ENCODE measurements around the gene DCLK1. TPM values are rescaled to one million over a fixed set of nuclear protein-coding genes. Genes with fewer than 3 reads are reported as not detected.

DCLK1 gene
- total RNA-seq, 3 donors from 2014 or later (not counting 1 experiment from before 2014, with no cell fraction given): not detected

DNA sequence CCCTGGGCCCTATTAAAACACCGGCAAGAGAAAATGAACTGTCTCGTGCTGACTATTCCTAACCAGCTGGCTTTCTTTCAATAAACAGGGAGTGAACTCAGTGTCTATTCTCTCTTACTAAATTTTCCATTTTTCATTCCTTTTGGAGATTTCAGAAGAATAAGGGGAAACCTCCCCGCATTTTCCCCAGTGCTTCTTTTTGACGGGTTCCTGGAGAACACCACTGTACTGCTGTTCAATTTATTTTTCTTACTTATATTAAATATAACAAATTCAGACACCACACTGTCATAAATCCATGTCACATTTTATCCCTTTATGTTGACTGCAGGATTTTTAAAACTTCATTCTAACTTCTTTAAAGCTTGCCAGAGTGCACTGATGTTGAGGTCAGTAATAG, 75.8 kb downstream of the DCLK1 start:
- no peaks in the 10 kb centered on the region for H3K4me1 ChIP-seq (ENCODE audit: control insufficient read depth, insufficient read depth, low read length)
- ATAC-seq (no peak), DNase-seq (no peak)
- Mint-ChIP-seq H3K9me3 (peaks cover 17 to 18% of the 10 kb centered on the region in 2 donors), H3K4me1 (no peaks in the 10 kb centered on the region), H3K4me3 (no peak overlapping the region), H3K36me3 (no peaks in the 10 kb centered on the region), H3K27ac (no peak overlapping the region), H3K27me3 (ENCODE audit: low read depth in 2 of 2) (no peaks in the 10 kb centered on the region)
- no peaks in the 10 kb centered on the region for H3K27me3 ChIP-seq (ENCODE audit: control insufficient read depth, insufficient read depth, low read length)
- WGBS (ENCODE audit: insufficient coverage): 89% methylated on average over 4 of the region's 4 CpGs
- no peaks in the 10 kb centered on the region for H3K9me3 ChIP-seq (ENCODE audit: control insufficient read depth, insufficient read depth, low read length)
- TF ChIP-seq, protein P1, sequence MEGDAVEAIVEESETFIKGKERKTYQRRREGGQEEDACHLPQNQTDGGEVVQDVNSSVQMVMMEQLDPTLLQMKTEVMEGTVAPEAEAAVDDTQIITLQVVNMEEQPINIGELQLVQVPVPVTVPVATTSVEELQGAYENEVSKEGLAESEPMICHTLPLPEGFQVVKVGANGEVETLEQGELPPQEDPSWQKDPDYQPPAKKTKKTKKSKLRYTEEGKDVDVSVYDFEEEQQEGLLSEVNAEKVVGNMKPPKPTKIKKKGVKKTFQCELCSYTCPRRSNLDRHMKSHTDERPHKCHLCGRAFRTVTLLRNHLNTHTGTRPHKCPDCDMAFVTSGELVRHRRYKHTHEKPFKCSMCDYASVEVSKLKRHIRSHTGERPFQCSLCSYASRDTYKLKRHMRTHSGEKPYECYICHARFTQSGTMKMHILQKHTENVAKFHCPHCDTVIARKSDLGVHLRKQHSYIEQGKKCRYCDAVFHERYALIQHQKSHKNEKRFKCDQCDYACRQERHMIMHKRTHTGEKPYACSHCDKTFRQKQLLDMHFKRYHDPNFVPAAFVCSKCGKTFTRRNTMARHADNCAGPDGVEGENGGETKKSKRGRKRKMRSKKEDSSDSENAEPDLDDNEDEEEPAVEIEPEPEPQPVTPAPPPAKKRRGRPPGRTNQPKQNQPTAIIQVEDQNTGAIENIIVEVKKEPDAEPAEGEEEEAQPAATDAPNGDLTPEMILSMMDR (IDR thresholded peaks at IDR 0.05): no peak
- intact Hi-C loops (cut with micrococcal nuclease): no loop called here
- H3K36me3 ChIP-seq (ENCODE audit: control insufficient read depth, insufficient read depth, low read length): no peaks in the 10 kb centered on the region
- no peak overlapping the region for H3K27ac ChIP-seq (ENCODE audit: low read length)
- no peak overlapping the region for H3K4me3 ChIP-seq (ENCODE audit: low read length)

DNA sequence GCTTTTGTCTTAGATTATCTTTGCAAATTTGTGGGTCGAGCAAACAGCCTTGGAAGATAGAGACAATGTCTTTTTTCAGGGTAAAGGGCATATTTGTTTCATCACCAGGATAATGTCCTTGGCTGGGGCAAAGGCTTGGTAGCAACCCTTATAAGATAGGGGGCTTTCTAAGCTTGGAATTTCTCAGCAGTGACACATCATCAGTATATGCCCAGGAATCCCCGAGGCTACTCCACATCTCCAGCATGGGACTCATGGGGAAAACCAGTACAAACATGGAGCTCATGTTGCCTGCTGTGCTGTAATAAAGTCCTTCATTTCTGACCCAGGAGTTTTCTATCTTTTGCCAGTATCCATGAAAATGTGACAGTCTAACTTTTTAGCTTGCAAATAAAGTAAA, 77.1 kb downstream of the DCLK1 start:
- H3K4me3 Mint-ChIP-seq: no peak overlapping the region
- intact Hi-C loops (cut with micrococcal nuclease): no loop called here

GRCh38 chr13:36051082-36051481, 80.1 kb downstream of the DCLK1 start:
- no peak for DNase-seq
- Mint-ChIP-seq H3K36me3 (no peaks in the 10 kb centered on the region), H3K4me3 (no peak overlapping the region), H3K27ac (no peak overlapping the region), H3K9me3 (peaks cover 13% of the 10 kb centered on the region in 2 donors), H3K27me3 (ENCODE audit: low read depth in 2 of 2) (no peaks in the 10 kb centered on the region), H3K4me1 (no peaks in the 10 kb centered on the region)
- Histone ChIP-seq H3K4me1 (ENCODE audit: control insufficient read depth, insufficient read depth, low read length) (no peaks in the 10 kb centered on the region), H3K4me3 (ENCODE audit: low read length) (no peak overlapping the region), H3K27me3 (ENCODE audit: control insufficient read depth, insufficient read depth, low read length) (no peaks in the 10 kb centered on the region), H3K9me3 (ENCODE audit: control insufficient read depth, insufficient read depth, low read length) (no peaks in the 10 kb centered on the region), H3K36me3 (ENCODE audit: control insufficient read depth, insufficient read depth, low read length) (no peaks in the 10 kb centered on the region), H3K27ac (ENCODE audit: low read length) (no peak overlapping the region)
- intact Hi-C loops (cut with micrococcal nuclease): no loop called here
- WGBS (ENCODE audit: insufficient coverage): no CpG with 5 or more reads among the region's 1 CpG
- TF ChIP-seq, protein P1 (IDR thresholded peaks at IDR 0.05): no peak
- ATAC-seq: no peak

More for the DNA sequence above, 77.1 kb downstream of the DCLK1 start:
- H3K36me3 Mint-ChIP-seq: no peaks in the 10 kb centered on the region
- no peaks in the 10 kb centered on the region for H3K4me1 Mint-ChIP-seq
- H3K27me3 ChIP-seq (ENCODE audit: control insufficient read depth, insufficient read depth, low read length): no peaks in the 10 kb centered on the region
- H3K27ac ChIP-seq (ENCODE audit: low read length): no peak overlapping the region
- H3K27me3 Mint-ChIP-seq (ENCODE audit: low read depth in 2 of 2): no peaks in the 10 kb centered on the region
- WGBS (ENCODE audit: insufficient coverage): 62% methylated on average over 2 of the region's 2 CpGs
- no peak overlapping the region for H3K27ac Mint-ChIP-seq
- H3K9me3 ChIP-seq (ENCODE audit: control insufficient read depth, insufficient read depth, low read length): no peaks in the 10 kb centered on the region
- H3K4me3 ChIP-seq (ENCODE audit: low read length): no peak overlapping the region
- TF ChIP-seq, protein P1 (IDR thresholded peaks at IDR 0.05): no peak
- peaks cover 18% of the 10 kb centered on the region in 2 donors for H3K9me3 Mint-ChIP-seq
- H3K36me3 ChIP-seq (ENCODE audit: control insufficient read depth, insufficient read depth, low read length): no peaks in the 10 kb centered on the region
- no peaks in the 10 kb centered on the region for H3K4me1 ChIP-seq (ENCODE audit: control insufficient read depth, insufficient read depth, low read length)
- DNase-seq: no peak
- no peak for ATAC-seq

DNA sequence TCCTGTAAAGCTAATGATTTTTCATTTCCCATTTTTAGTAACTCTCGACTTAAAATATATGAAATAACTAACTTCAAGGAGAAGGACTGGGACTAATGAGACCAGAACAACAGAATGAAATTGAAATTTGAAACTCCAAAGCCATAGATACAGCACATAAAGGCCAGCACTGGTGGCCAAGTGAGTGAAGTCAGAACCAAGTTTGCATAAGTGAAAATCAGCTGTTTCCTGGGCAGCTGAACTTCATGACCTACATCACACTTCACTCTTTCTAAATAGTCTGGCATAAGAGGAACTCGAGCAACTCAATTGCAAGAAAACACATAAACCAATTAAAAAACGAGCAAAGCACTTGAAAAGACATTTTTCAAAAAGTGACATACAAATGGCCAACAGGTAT, 84.5 kb downstream of the DCLK1 start:
- H3K36me3 ChIP-seq (ENCODE audit: control insufficient read depth, insufficient read depth, low read length): no peaks in the 10 kb centered on the region
- Mint-ChIP-seq H3K27me3 (ENCODE audit: low read depth in 2 of 2) (no peaks in the 10 kb centered on the region), H3K4me3 (no peak overlapping the region), H3K4me1 (no peaks in the 10 kb centered on the region), H3K9me3 (peaks cover 4 to 6% of the 10 kb centered on the region in 2 donors), H3K36me3 (no peaks in the 10 kb centered on the region), H3K27ac (no peak overlapping the region)
- intact Hi-C loops (cut with micrococcal nuclease): no loop called here
- H3K27ac ChIP-seq (ENCODE audit: low read length): no peak overlapping the region
- ATAC-seq (no peak), DNase-seq (no peak)
- H3K27me3 ChIP-seq (ENCODE audit: control insufficient read depth, insufficient read depth, low read length): no peaks in the 10 kb centered on the region
- WGBS (ENCODE audit: insufficient coverage): 46% methylated on average over 2 of the region's 3 CpGs
- H3K4me1 ChIP-seq (ENCODE audit: control insufficient read depth, insufficient read depth, low read length): no peaks in the 10 kb centered on the region
- TF ChIP-seq, protein P1 (IDR thresholded peaks at IDR 0.05): no peak
- no peak overlapping the region for H3K4me3 ChIP-seq (ENCODE audit: low read length)
- no peaks in the 10 kb centered on the region for H3K9me3 ChIP-seq (ENCODE audit: control insufficient read depth, insufficient read depth, low read length)

Data from natural killer cell (primary cell).